NCI-H526 treated with DMSO at 0.1 percent for 48 hours (cell line): ENCODE results near the gene TBC1D30.

ENCODE experiments used
- DNase-seq: peaks from one replicate; lab custom pipeline; 2025; lab: John Stamatoyannopoulos, UW

TBC1D30 gene

GRCh38 chr12:64911081-64911480 lies 86.6 kb downstream of the TBC1D30 start:
- DNase-seq = no peak

DNA sequence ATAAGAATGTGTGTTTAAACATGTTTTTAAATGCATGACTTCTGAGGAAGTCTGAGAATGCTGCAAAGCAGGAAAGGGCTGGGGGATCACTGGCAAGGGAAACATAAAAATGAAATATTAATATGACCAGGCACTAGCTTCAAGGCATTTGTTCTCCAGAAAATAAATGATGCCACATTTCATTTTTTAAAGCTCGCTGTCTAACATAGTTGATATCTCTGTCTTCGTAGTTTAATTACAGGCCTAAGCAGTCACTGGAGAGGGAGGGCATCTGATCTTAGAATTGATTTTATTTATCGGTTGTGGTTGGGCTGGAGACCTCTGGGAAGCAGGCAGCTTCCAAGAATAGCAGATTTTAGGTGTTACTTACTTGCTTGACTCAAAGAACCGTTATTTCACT lies 87.5 kb downstream of the TBC1D30 start:
- DNase-seq = no peak

DNA sequence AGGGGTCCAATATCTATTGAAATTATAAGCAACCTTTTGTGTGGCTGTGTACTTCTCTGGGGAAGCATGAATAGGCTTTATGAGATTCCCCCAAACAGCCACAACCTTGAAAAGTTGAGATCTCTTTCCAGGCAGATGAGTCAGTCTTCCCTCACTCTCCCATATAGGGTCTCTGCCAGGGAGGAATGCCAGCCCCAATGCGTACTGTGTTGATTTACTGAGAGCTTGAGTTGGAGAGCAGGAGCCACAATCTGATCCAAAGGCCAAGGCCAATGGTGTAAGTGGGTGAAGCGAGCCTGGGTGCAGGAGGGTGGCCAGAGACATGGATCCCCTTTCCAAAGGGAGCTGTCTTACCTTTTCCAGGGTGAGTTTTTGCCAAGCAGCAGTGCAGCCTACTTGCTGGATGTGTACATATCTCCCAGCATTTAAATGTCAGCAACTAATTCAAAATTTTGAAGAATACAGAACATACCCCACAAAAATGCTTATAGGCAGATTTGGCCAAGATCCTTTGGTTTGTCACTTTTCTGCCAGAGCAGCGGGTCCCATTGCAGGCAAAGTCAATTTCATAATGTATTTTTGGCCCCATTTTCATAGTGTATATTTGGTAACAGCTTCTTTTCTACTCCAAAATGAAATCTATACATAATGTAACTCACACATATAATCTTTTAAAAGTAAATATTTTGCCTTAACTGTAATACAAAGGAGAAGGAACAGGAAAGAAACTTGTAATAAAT lies 88.2 kb downstream of the TBC1D30 start:
- no peak for DNase-seq

DNA sequence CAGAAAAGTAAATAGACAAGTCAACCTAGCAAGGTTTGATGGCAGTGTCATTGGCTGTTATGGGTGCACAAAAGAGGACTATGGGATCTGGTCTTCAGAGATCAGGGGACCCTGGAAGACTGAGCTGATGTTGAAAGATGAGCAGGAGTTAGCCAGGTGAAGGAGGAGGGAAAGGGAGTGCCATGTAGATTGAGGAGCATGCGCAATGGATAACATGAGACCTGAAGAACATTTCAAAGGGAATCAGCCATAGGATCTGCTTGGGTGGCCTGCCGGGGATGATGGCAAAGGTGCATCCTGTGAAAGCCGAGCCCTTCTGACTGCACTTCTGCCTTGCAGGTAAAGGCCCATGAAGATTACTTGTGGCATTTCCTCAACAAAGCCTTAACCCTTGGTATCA lies 90.8 kb downstream of the TBC1D30 start:
- DNase-seq = no peak

DNA sequence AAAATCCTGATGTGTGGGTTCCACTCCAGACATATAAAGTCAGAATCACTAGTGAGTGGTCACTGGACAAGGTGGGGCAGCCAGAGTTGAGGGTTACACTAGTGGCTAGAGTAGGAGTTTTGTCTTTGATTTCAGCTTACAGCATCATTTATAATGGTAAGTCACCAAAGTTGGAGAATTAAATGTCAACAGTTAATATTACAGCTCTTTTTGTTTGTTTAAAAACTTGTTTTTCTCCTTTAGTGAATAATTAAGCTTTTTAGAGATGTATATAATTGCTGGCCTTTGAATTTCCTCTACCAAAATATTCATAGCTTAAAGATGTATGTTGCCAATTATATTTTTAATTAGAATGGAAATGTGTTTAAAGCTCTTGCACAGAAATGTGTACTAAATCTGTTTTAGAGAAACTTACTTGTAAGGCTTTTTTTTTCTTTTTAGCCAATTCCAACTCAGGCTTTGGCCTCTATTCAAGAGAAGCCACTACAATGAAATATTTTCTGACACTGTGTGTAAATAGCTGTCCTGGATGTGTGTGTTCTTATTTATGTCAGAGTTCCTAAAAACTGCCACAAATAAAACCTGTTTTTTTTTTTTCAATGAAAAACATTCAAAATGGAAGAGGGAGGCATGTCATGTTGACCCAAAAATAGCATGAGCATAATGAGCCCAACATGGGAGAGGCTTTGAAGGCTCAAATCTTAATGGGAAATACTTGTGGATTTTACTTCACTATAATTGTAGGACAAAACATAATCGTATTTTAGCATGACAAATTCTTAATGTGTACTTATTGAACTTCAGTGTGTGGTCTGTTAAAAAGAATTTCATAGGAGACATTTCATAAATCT lies 92.2 kb downstream of the TBC1D30 start:
- no peak for DNase-seq

- DNase-seq = no peak
Measured at GRCh38 chr12:64918344-64918743, 93.9 kb downstream of the TBC1D30 start.

DNA sequence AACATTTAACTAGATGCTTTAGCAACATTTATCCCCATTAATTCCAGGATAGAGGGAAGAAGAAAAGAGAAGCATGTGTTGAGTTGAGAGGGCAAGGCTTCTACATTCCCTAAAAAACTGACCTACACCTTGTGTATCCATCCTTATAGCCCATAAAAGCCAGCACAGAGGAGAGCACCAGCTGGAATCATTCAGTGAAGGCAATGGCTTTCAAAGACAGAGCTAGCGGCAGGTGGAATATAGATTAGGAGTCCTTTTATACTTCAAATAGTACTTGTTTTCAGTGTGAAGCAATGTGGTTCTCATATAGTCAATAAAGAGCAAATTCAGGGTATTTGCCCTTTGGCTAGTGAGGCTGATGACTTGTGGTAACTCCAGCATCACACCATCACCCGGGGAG lies 94.4 kb downstream of the TBC1D30 start:
- DNase-seq = no peak

DNA sequence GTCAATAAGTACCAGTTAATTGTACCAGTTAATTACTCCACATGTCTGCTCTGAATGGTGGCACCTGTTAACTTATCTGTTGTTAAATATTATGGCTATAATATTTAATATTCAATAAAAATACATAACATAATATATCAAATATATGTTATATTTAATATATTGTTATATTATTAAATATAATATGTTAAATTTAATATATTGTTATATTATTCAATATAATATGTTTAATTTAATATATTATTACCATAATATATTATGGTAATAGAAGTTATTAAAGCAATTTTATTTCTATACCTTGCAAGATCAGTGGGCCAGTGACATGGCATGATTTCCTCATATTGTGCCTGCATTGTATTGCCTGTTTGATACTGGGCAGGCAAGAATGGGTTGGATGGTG lies 98.4 kb downstream of the TBC1D30 start:
- DNase-seq = no peak

DNA sequence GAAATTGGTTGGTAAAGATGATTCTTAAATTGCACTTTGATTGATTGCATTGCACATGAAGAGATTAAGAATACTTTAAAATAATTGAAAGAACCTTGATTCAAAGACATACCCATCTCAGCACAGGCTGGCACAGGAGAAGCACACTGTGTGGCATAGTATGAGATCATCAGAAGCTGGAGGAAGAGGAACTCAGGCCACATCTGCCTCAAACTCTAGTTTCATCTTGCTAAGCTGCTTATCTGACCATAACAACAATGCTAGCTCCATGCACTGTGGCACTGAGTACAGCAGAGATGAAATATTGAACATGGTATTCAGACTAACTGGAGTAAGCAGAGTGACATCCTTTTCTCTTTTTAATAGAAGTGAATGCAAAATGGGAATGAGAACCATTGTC lies 99.1 kb downstream of the TBC1D30 start:
- DNase-seq = no peak
